GM21825 (cell line): ENCODE results near the gene RASGEF1C.
"Not testable (repeated sequence)": the region's sequence is repeated elsewhere in the genome, so short reads cannot be mapped to it uniquely, and the experiment has no call there.

Experiments
- ATAC-seq: cut with Tn5 transposase; IDR thresholded peaks from one replicate; pipeline ENCODE4 v1.9.1; 2021; ENCODE audit warnings: mild to moderate bottlenecking, moderate library complexity; ENCODE audit not compliant: unreplicated experiment

Gene RASGEF1C

GRCh38 chr5:180124662-180125061, 84.3 kb downstream of the RASGEF1C start:
- ATAC-seq = not testable (repeated sequence)

GRCh38 chr5:180122875-180123274, 86.1 kb downstream of the RASGEF1C start:
- ATAC-seq = no peak

GRCh38 chr5:180121826-180122413, 87.1 kb downstream of the RASGEF1C start:
- no peak for ATAC-seq

GRCh38 chr5:180120237-180121101, 88.5 kb downstream of the RASGEF1C start:
- ATAC-seq = no peak

GRCh38 chr5:180119903-180120236, 89.1 kb downstream of the RASGEF1C start:
- ATAC-seq = no peak

GRCh38 chr5:180119031-180119902, 89.7 kb downstream of the RASGEF1C start:
- no peak for ATAC-seq

GRCh38 chr5:180118391-180118791, 90.6 kb downstream of the RASGEF1C start:
- no peak for ATAC-seq

GRCh38 chr5:180117000-180117725, 91.8 kb downstream of the RASGEF1C start:
- ATAC-seq = no peak

- ATAC-seq = no peak
These were observed 92.7 kb downstream of the RASGEF1C start for GRCh38 chr5:180116077-180116999.

GRCh38 chr5:180115326-180116076, 93.5 kb downstream of the RASGEF1C start:
- no peak for ATAC-seq

- no peak for ATAC-seq
These were observed 94.6 kb downstream of the RASGEF1C start for GRCh38 chr5:180114304-180115003.

GRCh38 chr5:180113660-180114303, 95.2 kb downstream of the RASGEF1C start:
- ATAC-seq = no peak

GRCh38 chr5:180112181-180112861, 96.7 kb downstream of the RASGEF1C start:
- no peak for ATAC-seq

GRCh38 chr5:180111273-180112002, 97.6 kb downstream of the RASGEF1C start:
- ATAC-seq = no peak

- ATAC-seq = no peak
These were observed 99.1 kb downstream of the RASGEF1C start for GRCh38 chr5:180109920-180110319.

GRCh38 chr5:180107005-180107404, 102.0 kb downstream of the RASGEF1C start:
- ATAC-seq = no peak

- ATAC-seq = no peak
These were observed 103.1 kb downstream of the RASGEF1C start for GRCh38 chr5:180105827-180106312.
